ENCODE results near the gene MAP3K6. TPM values are rescaled to one million over a fixed set of nuclear protein-coding genes. Genes with fewer than 3 reads are reported as not detected.

The MAP3K6 gene
- total RNA-seq, 1 experiment from 2014 or later = 25.1 TPM

DNA sequence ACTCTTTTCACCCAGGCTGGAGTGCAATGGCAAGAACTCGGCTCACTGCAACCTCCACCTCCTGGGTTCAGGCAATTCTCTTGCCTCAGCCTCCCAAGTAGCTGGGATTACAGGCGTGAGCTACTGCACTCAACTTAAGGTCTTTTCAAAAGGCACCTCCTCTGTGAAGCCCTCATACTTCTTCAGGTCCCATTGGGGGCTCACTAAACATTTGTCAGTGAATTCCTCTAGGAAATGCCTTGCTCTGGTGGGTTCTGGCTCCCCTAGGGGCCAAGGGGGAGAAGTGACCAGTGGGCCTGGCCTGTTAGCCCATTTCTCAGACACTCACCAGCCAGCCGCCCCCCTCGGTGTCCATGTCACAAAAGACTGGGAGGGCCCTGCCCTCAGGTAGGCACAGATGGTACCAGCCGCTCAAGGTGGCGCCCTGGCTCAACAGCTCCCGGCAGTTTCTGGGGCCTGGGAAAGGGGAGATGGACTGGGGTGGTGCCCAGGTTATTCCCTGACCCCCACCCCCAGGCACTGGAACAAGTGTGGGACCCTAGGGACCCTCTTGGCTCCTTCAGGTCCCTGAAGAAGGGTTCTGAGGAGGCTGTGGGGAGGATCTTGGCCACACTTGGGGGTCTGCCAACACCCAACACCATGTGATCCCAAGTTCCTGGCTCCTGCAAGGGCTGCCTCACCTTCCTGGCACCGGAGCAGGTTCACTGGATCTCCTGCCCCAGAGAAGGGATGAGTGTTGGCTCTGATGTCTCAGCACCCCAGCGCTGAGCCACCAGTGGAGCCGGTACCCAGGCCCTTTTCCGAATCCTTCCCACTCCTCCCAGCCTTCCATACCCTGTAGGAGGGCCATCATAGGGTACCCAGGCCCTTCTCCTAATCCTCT, 6.3 kb upstream of the MAP3K6 start:
- no peak for DNase-seq
- ChIA-PET CTCF (no interaction called here), POLR2A (ENCODE audit: unreplicated experiment) (no interaction called here)
- Histone ChIP-seq H3K27ac (no peak overlapping the region), H3K4me1 (replicated peaks; ENCODE audit: insufficient read depth) (no peaks in the 10 kb centered on the region), H3K9me2 (ENCODE audit: insufficient read depth) (no peaks in the 10 kb centered on the region), H3K4me3 (no peak overlapping the region), H4K20me1 (ENCODE audit: insufficient read depth) (no peaks in the 10 kb centered on the region), H3K27me3 (ENCODE audit: insufficient read depth, low read depth) (no peaks in the 10 kb centered on the region), H3K9me3 (ENCODE audit: insufficient read depth, low read depth) (no peaks in the 10 kb centered on the region), H3F3A (ENCODE audit: insufficient read depth, low read depth) (no peaks in the 10 kb centered on the region), H3K36me3 (ENCODE audit: low read depth) (no peaks in the 10 kb centered on the region), H3K79me2 (ENCODE audit: low read depth) (no peaks in the 10 kb centered on the region), H2AFZ (no peak overlapping the region), H3K4me2 (no peak overlapping the region)
- intact Hi-C loops (cut with micrococcal nuclease; ENCODE audit: unreplicated experiment) = no loop called here
- no TSS peak for BruUV-seq (replicated peaks)
- TF ChIP-seq, protein P1, sequence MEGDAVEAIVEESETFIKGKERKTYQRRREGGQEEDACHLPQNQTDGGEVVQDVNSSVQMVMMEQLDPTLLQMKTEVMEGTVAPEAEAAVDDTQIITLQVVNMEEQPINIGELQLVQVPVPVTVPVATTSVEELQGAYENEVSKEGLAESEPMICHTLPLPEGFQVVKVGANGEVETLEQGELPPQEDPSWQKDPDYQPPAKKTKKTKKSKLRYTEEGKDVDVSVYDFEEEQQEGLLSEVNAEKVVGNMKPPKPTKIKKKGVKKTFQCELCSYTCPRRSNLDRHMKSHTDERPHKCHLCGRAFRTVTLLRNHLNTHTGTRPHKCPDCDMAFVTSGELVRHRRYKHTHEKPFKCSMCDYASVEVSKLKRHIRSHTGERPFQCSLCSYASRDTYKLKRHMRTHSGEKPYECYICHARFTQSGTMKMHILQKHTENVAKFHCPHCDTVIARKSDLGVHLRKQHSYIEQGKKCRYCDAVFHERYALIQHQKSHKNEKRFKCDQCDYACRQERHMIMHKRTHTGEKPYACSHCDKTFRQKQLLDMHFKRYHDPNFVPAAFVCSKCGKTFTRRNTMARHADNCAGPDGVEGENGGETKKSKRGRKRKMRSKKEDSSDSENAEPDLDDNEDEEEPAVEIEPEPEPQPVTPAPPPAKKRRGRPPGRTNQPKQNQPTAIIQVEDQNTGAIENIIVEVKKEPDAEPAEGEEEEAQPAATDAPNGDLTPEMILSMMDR (conservative IDR thresholded peaks at IDR 0.05) = peak; percentile 29; the same call in 1 of the 2 replicates
- no peak for TF ChIP-seq EZH2 (IDR thresholded peaks at IDR 0.05; ENCODE audit: low read depth)

DNA sequence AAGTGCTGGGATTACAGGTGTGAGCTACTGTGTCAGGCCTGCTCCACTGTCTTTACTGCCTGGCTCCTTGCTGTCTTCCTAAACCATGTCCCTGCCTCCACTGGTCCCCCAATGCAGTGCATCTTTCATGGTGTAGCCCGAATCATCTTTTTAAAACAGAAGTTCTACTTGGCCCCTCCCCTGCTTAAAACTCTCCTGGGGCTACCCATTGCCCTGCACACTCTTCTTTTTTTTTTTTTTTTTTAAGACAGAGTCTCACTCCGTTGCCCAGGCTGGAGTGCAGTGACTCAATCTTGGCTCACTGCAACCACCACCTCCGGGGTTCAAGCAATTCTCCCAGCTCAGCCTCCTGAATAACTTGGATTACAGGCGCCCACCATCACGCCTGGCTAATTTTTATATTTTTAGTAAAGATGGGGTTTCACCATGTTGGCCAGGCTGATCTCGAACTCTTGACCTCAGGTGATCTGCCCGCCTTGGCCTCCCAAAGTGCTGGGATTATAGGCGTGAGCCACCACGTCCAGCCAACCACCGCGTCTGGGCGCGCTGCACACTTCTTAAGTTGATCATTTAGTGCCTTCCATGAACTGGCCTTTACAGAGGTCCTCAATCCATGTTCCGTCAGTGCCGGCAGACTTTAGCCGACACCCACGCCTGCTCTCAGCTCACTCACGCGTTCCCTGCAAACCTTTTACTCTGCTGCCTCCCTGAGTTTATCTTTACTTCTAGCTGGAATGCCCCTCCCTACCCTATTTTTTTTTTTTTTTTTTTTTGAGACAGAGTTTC, 5.5 kb upstream of the MAP3K6 start:
- no peaks in the 10 kb centered on the region for H3K79me2 ChIP-seq (ENCODE audit: low read depth)
- H3K4me3 ChIP-seq = no peak overlapping the region
- TF ChIP-seq, protein P1 (conservative IDR thresholded peaks at IDR 0.05) = no peak
- TF ChIP-seq EZH2 (IDR thresholded peaks at IDR 0.05; ENCODE audit: low read depth) = no peak
- H3K27ac ChIP-seq = no peak overlapping the region
- no peaks in the 10 kb centered on the region for H3K27me3 ChIP-seq (ENCODE audit: insufficient read depth, low read depth)
- no peaks in the 10 kb centered on the region for H3K36me3 ChIP-seq (ENCODE audit: low read depth)
- H2AFZ ChIP-seq = no peak overlapping the region
- no peaks in the 10 kb centered on the region for H3K9me2 ChIP-seq (ENCODE audit: insufficient read depth)
- no TSS peak for BruUV-seq (replicated peaks)
- H3K9me3 ChIP-seq (ENCODE audit: insufficient read depth, low read depth) = no peaks in the 10 kb centered on the region
- CTCF ChIA-PET = interaction anchor here (1.0 kb wide), 1 partner anchor 73 kb away, joined by 3 read pairs; no protein-coding TSS in a partner anchor
- no peaks in the 10 kb centered on the region for H3F3A ChIP-seq (ENCODE audit: insufficient read depth, low read depth)
- no peak for DNase-seq
- H3K4me1 ChIP-seq (replicated peaks; ENCODE audit: insufficient read depth) = 0 out of 2 replicates have a peak, but pooled peaks cover 1% of the 10 kb centered on the region
- no peaks in the 10 kb centered on the region for H4K20me1 ChIP-seq (ENCODE audit: insufficient read depth)
- POLR2A ChIA-PET (ENCODE audit: unreplicated experiment) = interaction anchor here (0.7 kb wide), 1 partner anchor 34 kb away, joined by 15 read pairs; no protein-coding TSS in a partner anchor
- intact Hi-C loops (cut with micrococcal nuclease; ENCODE audit: unreplicated experiment) = no loop called here
- no peak overlapping the region for H3K4me2 ChIP-seq

DNA sequence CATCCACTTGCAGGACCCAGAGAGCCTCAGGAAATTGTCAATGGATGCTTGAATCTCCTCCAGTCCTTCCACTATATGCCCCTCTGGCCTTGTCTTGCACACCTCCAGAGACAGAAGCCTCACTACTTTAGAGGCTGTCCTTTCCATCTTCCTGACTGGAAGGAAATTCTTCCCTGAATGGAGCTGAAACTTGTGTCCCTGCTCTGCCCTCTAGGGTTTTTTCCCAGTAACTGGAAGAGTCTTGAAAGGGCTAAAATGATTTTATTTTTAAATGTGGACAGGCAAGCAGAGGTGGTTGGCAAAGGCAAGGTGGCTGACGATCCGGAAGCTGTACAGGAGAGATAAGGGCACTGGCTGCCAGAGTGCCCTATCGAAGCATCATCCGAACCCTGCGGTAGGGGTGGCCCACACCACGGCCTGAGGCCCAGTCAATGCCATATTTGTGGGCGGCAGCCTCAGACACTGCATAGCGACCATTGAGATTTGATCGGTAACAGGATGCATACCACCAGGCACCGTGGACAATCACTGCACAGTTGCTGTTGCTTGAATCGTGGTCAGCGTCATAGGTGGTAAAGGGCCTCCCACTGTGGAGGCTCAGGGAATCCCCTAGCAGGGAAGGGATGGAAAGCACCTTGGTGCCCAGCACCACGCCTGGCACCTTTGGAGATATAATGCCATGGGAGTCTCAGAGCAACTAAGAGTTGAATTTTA, 2.3 kb upstream of the MAP3K6 start:
- no peak for DNase-seq
- Histone ChIP-seq H3F3A (ENCODE audit: insufficient read depth, low read depth) (no peaks in the 10 kb centered on the region), H3K9me2 (ENCODE audit: insufficient read depth) (no peaks in the 10 kb centered on the region), H3K4me1 (replicated peaks; ENCODE audit: insufficient read depth) (peaks cover 9% of the 10 kb centered on the region; the same call in 1 of the 2 replicates), H3K9me3 (ENCODE audit: insufficient read depth, low read depth) (no peaks in the 10 kb centered on the region), H2AFZ (no peak overlapping the region), H3K27ac (no peak overlapping the region), H3K27me3 (ENCODE audit: insufficient read depth, low read depth) (no peaks in the 10 kb centered on the region), H4K20me1 (ENCODE audit: insufficient read depth) (no peaks in the 10 kb centered on the region), H3K4me2 (no peak overlapping the region), H3K36me3 (ENCODE audit: low read depth) (no peaks in the 10 kb centered on the region), H3K4me3 (no peak overlapping the region), H3K79me2 (ENCODE audit: low read depth) (no peaks in the 10 kb centered on the region)
- no TSS peak for BruUV-seq (replicated peaks)
- intact Hi-C loops (cut with micrococcal nuclease; ENCODE audit: unreplicated experiment) = loop anchor here (5.0 kb wide), 1 partner anchor 47 kb away; the partner anchor contains the start of gene TMEM222
- ChIA-PET CTCF (interaction anchor here (0.8 kb wide), 1 partner anchor 13 kb away, joined by 4 read pairs; no protein-coding TSS in a partner anchor), POLR2A (ENCODE audit: unreplicated experiment) (interaction anchor here (1.0 kb wide), 1 partner anchor 26 kb away, joined by 9 read pairs; no protein-coding TSS in a partner anchor)
- TF ChIP-seq, protein P1 (conservative IDR thresholded peaks at IDR 0.05) = peak; percentile 36; the same call in 1 of the 2 replicates
- no peak for TF ChIP-seq EZH2 (IDR thresholded peaks at IDR 0.05; ENCODE audit: low read depth)

Measured in PC-9 (cell line).